ENCODE data around the gene ACSL6.

ACSL6 gene, protein sequence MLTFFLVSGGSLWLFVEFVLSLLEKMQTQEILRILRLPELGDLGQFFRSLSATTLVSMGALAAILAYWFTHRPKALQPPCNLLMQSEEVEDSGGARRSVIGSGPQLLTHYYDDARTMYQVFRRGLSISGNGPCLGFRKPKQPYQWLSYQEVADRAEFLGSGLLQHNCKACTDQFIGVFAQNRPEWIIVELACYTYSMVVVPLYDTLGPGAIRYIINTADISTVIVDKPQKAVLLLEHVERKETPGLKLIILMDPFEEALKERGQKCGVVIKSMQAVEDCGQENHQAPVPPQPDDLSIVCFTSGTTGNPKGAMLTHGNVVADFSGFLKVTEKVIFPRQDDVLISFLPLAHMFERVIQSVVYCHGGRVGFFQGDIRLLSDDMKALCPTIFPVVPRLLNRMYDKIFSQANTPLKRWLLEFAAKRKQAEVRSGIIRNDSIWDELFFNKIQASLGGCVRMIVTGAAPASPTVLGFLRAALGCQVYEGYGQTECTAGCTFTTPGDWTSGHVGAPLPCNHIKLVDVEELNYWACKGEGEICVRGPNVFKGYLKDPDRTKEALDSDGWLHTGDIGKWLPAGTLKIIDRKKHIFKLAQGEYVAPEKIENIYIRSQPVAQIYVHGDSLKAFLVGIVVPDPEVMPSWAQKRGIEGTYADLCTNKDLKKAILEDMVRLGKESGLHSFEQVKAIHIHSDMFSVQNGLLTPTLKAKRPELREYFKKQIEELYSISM

DNA sequence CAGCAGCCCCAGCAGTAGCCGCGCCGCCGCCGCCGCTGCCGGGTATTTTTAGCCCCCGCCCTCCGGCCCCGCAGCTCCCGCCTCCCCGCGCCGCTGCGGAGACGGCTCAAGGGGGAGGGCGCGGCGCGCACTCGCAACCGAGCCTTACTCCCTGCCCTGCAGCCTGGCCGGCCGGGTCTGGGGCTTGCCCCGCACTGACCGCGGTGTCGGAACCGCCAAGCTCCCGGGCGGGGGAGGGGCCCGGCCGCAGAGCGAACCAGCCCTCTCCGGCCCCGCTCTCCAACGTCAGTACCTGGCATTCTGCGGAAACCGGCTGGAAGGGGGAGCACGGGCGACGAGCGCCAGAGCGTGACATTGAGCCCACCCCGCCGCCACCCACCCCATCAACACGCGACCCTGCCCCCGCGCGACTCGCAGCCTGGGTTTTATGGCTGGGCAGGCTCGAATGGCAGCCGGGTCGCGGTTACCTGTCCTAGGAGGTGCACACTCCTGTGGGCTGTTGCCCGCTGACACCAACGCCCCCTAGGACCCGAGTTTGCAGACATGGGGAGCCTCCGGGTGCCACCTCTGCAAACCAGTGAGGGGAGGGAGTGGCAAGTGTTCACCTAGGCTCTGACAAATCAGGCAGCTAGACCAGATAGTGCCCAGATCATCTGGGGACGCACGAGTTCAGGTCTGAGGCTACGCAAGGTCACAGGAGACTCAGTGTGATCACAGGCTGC, at the start of gene ACSL6:
TSS of gene ACSL6 (minus strand) at position 37 of the 722 bp plus-strand sequence. CDS start 105 bp downstream, outside the sequence.
- H3K4me3 ChIP-seq (replicated peaks; ENCODE audit: low read depth, low read length), result peak within 1 kb of the TSS; percentile 38
- no peak for DNase-seq (ENCODE audit: extremely low read depth, low read depth)
- TF ChIP-seq, protein P1, sequence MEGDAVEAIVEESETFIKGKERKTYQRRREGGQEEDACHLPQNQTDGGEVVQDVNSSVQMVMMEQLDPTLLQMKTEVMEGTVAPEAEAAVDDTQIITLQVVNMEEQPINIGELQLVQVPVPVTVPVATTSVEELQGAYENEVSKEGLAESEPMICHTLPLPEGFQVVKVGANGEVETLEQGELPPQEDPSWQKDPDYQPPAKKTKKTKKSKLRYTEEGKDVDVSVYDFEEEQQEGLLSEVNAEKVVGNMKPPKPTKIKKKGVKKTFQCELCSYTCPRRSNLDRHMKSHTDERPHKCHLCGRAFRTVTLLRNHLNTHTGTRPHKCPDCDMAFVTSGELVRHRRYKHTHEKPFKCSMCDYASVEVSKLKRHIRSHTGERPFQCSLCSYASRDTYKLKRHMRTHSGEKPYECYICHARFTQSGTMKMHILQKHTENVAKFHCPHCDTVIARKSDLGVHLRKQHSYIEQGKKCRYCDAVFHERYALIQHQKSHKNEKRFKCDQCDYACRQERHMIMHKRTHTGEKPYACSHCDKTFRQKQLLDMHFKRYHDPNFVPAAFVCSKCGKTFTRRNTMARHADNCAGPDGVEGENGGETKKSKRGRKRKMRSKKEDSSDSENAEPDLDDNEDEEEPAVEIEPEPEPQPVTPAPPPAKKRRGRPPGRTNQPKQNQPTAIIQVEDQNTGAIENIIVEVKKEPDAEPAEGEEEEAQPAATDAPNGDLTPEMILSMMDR (IDR thresholded peaks at IDR 0.05; ENCODE audit: low read depth, low read length, missing control alignments), result no peak

DNA sequence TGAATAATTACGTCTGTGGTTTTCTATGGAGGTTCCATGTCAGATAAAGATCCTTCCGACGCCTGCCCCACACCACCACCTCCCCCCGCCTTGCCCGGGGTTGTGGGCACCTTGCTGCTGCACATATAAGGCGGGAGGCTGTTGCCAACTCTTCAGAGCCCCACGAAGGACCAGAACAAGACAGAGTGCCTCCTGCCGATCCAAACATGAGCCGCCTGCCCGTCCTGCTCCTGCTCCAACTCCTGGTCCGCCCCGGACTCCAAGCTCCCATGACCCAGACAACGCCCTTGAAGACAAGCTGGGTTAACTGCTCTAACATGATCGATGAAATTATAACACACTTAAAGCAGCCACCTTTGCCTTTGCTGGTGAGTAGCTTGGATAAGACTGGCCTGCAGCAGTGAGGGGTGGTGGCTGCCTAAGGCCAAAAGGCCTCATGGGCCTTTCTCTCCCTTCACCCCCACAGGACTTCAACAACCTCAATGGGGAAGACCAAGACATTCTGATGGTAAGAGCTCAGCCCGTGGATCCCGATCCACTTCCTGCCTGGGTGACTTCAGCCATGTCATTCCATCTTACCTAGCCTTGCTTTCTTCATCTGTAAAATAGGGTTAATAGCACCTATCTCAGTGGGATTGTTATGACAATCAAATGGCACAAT, 49.2 kb upstream of the ACSL6 start, which contains the start of gene IL3:
TSS of gene IL3 (plus strand) at position 155 of the 661 bp plus-strand sequence. CDS start at position 207, 52 bp downstream.
- H3K4me3 ChIP-seq (replicated peaks; ENCODE audit: low read depth, low read length), result no peak within 1 kb of the TSS
- DNase-seq (ENCODE audit: extremely low read depth, low read depth), result no peak
- TF ChIP-seq, protein P1 (IDR thresholded peaks at IDR 0.05; ENCODE audit: low read depth, low read length, missing control alignments), result no peak

DNA sequence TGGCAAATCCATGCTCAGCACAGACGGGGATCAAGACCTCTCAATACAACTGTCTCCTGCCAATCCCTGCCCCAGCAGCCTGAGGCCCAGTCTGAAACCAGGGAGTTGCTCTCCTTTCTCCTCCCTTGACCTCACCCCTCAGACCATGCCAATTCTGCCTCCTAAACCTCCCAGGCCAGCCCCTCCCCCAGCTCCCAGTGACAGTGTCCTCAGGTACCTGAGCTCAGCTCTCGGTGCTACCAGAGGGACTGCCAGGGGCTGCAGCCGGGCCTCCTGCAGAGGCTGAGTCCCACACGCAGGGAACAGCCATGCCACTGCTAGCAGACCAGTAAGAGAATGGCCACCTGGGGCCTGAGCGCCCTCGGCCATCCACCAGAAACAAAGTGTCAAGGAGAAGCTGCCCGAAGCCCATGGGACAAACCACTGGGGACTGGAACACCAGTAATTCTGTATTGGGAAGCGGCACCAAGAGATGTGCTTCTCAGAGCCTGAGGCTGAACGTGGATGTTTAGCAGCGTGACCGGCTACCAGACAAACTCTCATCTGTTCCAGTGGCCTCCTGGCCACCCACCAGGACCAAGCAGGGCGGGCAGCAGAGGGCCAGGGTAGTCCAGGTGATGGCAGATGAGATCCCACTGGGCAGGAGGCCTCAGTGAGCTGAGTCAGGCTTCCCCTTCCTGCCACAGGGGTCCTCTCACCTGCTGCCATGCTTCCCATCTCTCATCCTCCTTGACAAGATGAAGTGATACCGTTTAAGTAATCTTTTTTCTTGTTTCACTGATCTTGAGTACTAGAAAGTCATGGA, 48.4 kb upstream of the ACSL6 start:
- TF ChIP-seq, protein P1 (IDR thresholded peaks at IDR 0.05; ENCODE audit: low read depth, low read length, missing control alignments), result no peak
- H3K4me3 ChIP-seq (replicated peaks; ENCODE audit: low read depth, low read length), result no peak overlapping the region
- no peak for DNase-seq (ENCODE audit: extremely low read depth, low read depth)

DNA sequence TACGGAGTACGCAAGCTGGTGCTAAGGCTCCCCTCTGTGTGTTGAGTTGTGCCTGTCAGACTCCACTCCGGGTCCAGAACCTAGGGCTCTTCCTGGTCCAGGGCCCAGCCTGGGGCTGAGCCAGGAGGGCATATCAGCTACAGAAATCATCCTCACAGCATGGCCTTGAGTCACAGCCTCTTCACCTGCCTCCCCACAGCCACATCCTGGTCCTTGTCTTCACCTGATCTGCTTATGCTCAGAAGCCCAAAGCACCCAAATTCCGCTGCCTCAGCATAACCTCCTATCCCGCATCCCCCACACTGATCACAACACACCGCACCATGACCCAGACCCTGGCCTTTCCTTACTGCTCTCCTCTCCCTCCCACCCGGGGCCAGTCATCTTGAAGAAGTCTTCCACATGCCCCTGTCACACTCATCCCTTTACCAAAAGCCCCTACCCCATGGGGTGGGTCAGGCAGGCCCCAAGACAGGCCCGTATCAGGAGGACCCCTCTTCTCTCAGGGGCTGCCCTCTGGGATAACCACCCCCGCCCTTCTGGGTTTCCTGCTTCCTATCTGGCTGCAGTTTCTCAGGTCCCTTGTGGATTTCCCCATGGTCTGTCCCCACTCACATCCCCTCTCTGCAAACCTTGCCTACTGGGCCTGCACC, 47.7 kb upstream of the ACSL6 start:
- TF ChIP-seq, protein P1 (IDR thresholded peaks at IDR 0.05; ENCODE audit: low read depth, low read length, missing control alignments), result no peak
- H3K4me3 ChIP-seq (replicated peaks; ENCODE audit: low read depth, low read length), result no peak overlapping the region
- no peak for DNase-seq (ENCODE audit: extremely low read depth, low read depth)

DNA sequence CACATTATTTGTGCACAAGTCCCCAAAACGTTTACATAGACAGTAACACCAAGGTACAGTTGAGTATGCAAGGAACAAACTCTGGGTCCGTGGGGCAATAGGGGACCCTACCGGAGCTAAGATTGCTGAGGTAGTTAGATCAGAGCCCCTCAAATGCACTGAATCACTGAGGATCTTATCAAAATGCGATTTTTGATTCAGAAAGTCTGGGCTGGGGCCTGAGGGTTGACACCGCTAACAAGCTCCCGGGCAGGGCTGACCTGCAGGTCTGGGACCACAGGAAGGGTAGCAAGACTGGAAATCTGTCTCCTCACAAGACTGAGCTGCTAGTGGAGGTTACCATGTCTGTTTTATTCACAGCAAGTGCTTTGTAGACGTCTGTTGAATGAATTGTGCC, 47.2 kb upstream of the ACSL6 start:
- no peak overlapping the region for H3K4me3 ChIP-seq (replicated peaks; ENCODE audit: low read depth, low read length)
- TF ChIP-seq, protein P1 (IDR thresholded peaks at IDR 0.05; ENCODE audit: low read depth, low read length, missing control alignments), result no peak
- DNase-seq (ENCODE audit: extremely low read depth, low read depth), result no peak

Data from HFF-Myc (cell line).